Muscle layer of colon (tissue), 2 donors: ENCODE results near the gene NUDCD3.

Experiments used
- H3K27ac ChIP-seq: one replicate; pipeline ENCODE4 v1.7.0; 2013; ENCODE audit warnings: low read depth, mild to moderate bottlenecking, low read length, moderate library complexity
- H3K27me3 ChIP-seq, 2 donors: one replicate each; pipeline ENCODE4 v1.7.0; 2013; ENCODE audit warnings: low read length in 2 of 2, mild to moderate bottlenecking in 2 of 2; ENCODE audit not compliant: insufficient read depth in 2 of 2, control insufficient read depth in 1 of 2
- H3K36me3 ChIP-seq: one replicate; pipeline ENCODE4 v1.7.0; 2013; ENCODE audit warnings: mild to moderate bottlenecking, low read length; ENCODE audit not compliant: insufficient read depth
- H3K4me1 ChIP-seq: one replicate; pipeline ENCODE4 v1.7.0; 2013; ENCODE audit warnings: mild to moderate bottlenecking, low read length; ENCODE audit not compliant: insufficient read depth
- H3K4me3 ChIP-seq, 2 donors: one replicate each; pipeline ENCODE4 v1.7.0; 2013; ENCODE audit warnings: low read length in 2 of 2, low read depth in 1 of 2, mild to moderate bottlenecking in 1 of 2, moderate library complexity in 1 of 2
- H3K9ac ChIP-seq: one replicate; pipeline ENCODE4 v1.7.0; 2013; ENCODE audit warnings: low read length
- H3K9me3 ChIP-seq: one replicate; pipeline ENCODE4 v1.7.0; 2013; ENCODE audit warnings: mild to moderate bottlenecking, low read length
- donor health status: abdominal sarcoma.
- donor health status: Adenocarcinoma of cecum.

Gene NUDCD3

GRCh38 chr7:44348851-44349781 lies 141.3 kb downstream of the NUDCD3 start:
- Histone ChIP-seq H3K9ac (no peak overlapping the region), H3K27ac (no peak overlapping the region), H3K9me3 (no peaks in the 10 kb centered on the region), H3K27me3 (no peaks in the 10 kb centered on the region), H3K36me3 (no peaks in the 10 kb centered on the region), H3K4me1 (no peaks in the 10 kb centered on the region), H3K4me3 (no peak overlapping the region)

GRCh38 chr7:44348300-44348699 lies 142.2 kb downstream of the NUDCD3 start:
- Histone ChIP-seq H3K4me3 (no peak overlapping the region), H3K9ac (no peak overlapping the region), H3K9me3 (no peaks in the 10 kb centered on the region), H3K27ac (no peak overlapping the region), H3K4me1 (no peaks in the 10 kb centered on the region), H3K27me3 (no peaks in the 10 kb centered on the region), H3K36me3 (no peaks in the 10 kb centered on the region)

DNA sequence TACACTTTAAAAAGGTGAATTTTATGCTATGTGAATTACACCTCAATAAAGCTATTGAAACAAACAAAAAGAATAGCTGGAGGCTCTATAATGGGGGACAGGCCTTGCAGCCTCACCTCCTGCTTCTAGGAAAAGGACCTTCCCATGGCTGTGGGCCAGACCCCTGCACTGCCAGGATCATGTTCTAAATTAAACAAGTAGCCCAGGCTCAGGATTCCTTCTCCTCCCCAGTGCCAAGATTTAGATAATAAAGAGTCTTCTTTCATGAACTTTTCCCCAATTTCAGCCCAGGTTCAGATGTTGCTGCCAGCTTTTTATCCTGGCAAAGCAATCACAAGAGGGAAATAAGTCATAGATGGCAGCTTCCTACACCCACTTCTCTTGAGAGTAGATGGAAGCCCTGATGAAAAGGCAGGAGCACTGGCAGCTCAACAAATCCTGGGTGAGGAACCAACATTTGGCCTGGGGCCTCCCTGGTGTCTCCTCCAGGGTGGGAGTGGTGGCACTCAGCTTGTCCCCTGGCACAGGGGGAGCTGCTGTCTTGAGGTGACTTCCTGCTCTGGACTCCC lies 142.8 kb downstream of the NUDCD3 start:
- no peaks in the 10 kb centered on the region for H3K9me3 ChIP-seq

DNA sequence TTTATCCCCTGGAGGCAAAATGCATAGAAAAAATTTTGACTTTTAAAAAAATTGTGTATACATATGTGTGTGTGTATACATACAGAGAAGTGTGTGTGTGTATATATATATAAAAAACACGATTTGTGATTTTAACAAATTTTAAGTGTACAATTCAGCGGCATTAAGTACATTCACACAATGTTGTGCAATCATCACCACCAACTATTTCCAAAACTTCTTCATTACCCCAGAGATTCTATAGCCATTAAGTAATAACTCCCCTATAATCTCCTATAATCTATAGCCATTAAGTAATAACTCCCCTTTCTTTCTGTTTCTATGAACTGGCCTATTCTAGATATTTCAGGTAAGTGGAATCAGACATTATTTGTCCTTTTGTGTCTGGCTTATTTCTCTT lies 144.4 kb downstream of the NUDCD3 start:
- Histone ChIP-seq H3K36me3 (no peaks in the 10 kb centered on the region), H3K9me3 (no peaks in the 10 kb centered on the region), H3K27ac (no peak overlapping the region), H3K4me1 (no peaks in the 10 kb centered on the region), H3K9ac (no peak overlapping the region), H3K27me3 (no peaks in the 10 kb centered on the region), H3K4me3 (no peak overlapping the region)

More for the DNA sequence above, 142.8 kb downstream of the NUDCD3 start:
- no peaks in the 10 kb centered on the region for H3K36me3 ChIP-seq
- H3K27ac ChIP-seq = no peak overlapping the region
- no peak overlapping the region for H3K9ac ChIP-seq
- no peak overlapping the region for H3K4me3 ChIP-seq
- H3K4me1 ChIP-seq = no peaks in the 10 kb centered on the region
- no peaks in the 10 kb centered on the region for H3K27me3 ChIP-seq

DNA sequence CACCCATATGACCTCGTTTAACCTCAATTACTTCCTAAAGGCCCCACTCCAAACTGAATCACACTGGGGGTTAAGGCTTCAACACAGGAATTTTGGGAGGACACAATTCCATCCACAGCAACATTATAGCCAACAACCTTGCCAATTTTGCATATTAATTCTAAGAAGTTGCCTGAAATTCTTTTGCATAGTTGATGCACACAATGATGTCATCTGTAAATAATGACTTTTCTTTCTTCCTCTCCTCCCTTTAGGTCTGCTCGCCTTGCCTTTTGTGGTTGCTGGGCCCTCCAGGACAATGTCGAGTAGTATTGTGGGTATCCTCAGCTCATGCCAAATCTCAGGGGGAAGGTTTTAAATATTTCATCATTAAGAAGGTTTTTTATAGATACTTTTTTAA lies 149.1 kb downstream of the NUDCD3 start:
- Histone ChIP-seq H3K27me3 (no peaks in the 10 kb centered on the region), H3K4me3 (no peak overlapping the region), H3K36me3 (no peaks in the 10 kb centered on the region), H3K9ac (no peak overlapping the region), H3K4me1 (no peaks in the 10 kb centered on the region), H3K27ac (no peak overlapping the region), H3K9me3 (no peaks in the 10 kb centered on the region)

- Histone ChIP-seq H3K9me3 (no peaks in the 10 kb centered on the region), H3K27me3 (no peaks in the 10 kb centered on the region), H3K4me3 (no peak overlapping the region), H3K9ac (no peak overlapping the region), H3K36me3 (no peaks in the 10 kb centered on the region), H3K4me1 (no peaks in the 10 kb centered on the region), H3K27ac (no peak overlapping the region)
These were observed 151.9 kb downstream of the NUDCD3 start for GRCh38 chr7:44338600-44338999.

GRCh38 chr7:44336491-44336890 lies 154.0 kb downstream of the NUDCD3 start:
- Histone ChIP-seq H3K27me3 (no peaks in the 10 kb centered on the region), H3K27ac (no peak overlapping the region), H3K36me3 (no peaks in the 10 kb centered on the region), H3K9ac (no peak overlapping the region), H3K9me3 (no peaks in the 10 kb centered on the region), H3K4me3 (no peak overlapping the region), H3K4me1 (no peaks in the 10 kb centered on the region)

- H3K9ac ChIP-seq = no peak overlapping the region
- no peak overlapping the region for H3K4me3 ChIP-seq
- no peaks in the 10 kb centered on the region for H3K4me1 ChIP-seq
- no peaks in the 10 kb centered on the region for H3K27me3 ChIP-seq
- H3K36me3 ChIP-seq = no peaks in the 10 kb centered on the region
- H3K27ac ChIP-seq = no peak overlapping the region
- no peaks in the 10 kb centered on the region for H3K9me3 ChIP-seq
These were observed 155.3 kb downstream of the NUDCD3 start for GRCh38 chr7:44335184-44335583.

DNA sequence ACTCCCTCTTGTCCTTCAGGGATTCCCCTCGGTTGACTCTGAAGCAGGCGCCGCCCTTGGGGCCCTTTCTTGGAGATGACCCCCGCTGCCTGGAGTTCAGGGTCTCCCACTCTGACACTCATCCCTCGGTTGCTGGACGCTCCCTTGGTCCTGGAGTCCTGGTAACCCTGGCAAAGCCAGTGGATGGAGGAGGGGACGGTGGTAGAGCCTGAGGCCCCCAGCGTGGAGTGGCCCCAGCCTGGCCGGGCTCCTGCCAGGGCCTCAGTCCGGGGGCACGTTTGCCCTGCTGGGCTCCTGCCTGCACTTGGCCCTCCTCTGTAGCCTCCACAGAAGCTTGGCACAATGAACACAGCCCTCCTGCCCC lies 155.7 kb downstream of the NUDCD3 start:
- no peaks in the 10 kb centered on the region for H3K27me3 ChIP-seq
- H3K27ac ChIP-seq = no peak overlapping the region
- no peaks in the 10 kb centered on the region for H3K36me3 ChIP-seq
- no peaks in the 10 kb centered on the region for H3K9me3 ChIP-seq
- H3K4me3 ChIP-seq = no peak overlapping the region
- H3K4me1 ChIP-seq = no peaks in the 10 kb centered on the region
- H3K9ac ChIP-seq = no peak overlapping the region

- H3K27me3 ChIP-seq = no peaks in the 10 kb centered on the region
- H3K36me3 ChIP-seq = no peaks in the 10 kb centered on the region
- H3K9me3 ChIP-seq = no peaks in the 10 kb centered on the region
- no peak overlapping the region for H3K27ac ChIP-seq
- H3K4me1 ChIP-seq = no peaks in the 10 kb centered on the region
- no peak overlapping the region for H3K4me3 ChIP-seq
- H3K9ac ChIP-seq = no peak overlapping the region
These were observed 156.3 kb downstream of the NUDCD3 start for GRCh38 chr7:44333911-44334733.

DNA sequence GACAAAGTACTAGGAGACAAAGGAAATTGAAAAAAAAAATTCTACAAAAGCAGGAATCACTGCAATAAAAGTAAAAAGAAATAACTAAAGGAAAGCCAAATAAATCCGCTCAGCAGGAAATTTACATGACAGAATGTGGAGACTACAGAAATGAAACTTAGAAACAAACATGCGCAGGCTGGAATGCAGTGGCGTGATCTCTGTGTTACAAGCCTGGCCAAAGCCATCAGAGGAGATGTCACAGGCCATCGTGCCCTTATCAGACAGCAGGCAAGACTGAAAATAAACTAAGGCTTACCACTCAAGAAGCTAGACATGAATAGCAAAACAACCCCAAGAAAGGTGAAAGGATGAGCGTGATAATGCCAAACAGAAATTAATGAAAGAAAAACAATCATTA lies 158.8 kb downstream of the NUDCD3 start:
- peaks cover 1 to 7% of the 10 kb centered on the region in 2 donors for H3K27me3 ChIP-seq
- no peaks in the 10 kb centered on the region for H3K36me3 ChIP-seq
- H3K9ac ChIP-seq = no peak overlapping the region
- H3K4me3 ChIP-seq = no peak overlapping the region
- H3K27ac ChIP-seq = no peak overlapping the region
- H3K4me1 ChIP-seq = no peaks in the 10 kb centered on the region
- H3K9me3 ChIP-seq = no peaks in the 10 kb centered on the region
